RWPE2 (cell line): ENCODE measurements around the gene UBASH3A.

Source experiments
- ATAC-seq: fragments of 200-7000 bp; cut with Tn5 transposase; 3 replicates; pipeline ENCODE4 v1.9.1; 2021; ENCODE audit warnings: low read depth
- DNase-seq: peaks from one replicate; pipeline ENCODE4 v3.0.0-alpha.2; 2020; ENCODE audit warnings: low spot score
- H3K27ac ChIP-seq: fragments of 450-650 bp; 2 replicates; pipeline ENCODE4 v1.5.1; 2017; ENCODE audit warnings: mild to moderate bottlenecking; ENCODE audit not compliant: poor library complexity, severe bottlenecking
- H3K27me3 ChIP-seq: fragments of 250-450 bp; sonication (Bioruptor Pico); 2 replicates; pipeline ENCODE4 v1.5.1; 2021; ENCODE audit warnings: mild to moderate bottlenecking, moderate library complexity; ENCODE audit not compliant: insufficient read depth, poor library complexity, severe bottlenecking
- H3K36me3 ChIP-seq: fragments of 250-450 bp; sonication (Bioruptor Pico); 2 replicates; pipeline ENCODE4 v1.5.1; 2020; ENCODE audit warnings: low read depth, mild to moderate bottlenecking, moderate library complexity
- H3K4me1 ChIP-seq: fragments of 250-450 bp; sonication (Bioruptor Pico); 2 replicates; pipeline ENCODE4 v1.5.1; 2021; ENCODE audit warnings: mild to moderate bottlenecking, moderate library complexity; ENCODE audit not compliant: insufficient read depth, poor library complexity, severe bottlenecking
- H3K4me3 ChIP-seq: fragments of 250-450 bp; sonication (Bioruptor Pico); 2 replicates; pipeline ENCODE4 v1.5.1; 2021; ENCODE audit warnings: mild to moderate bottlenecking, moderate library complexity; ENCODE audit not compliant: severe bottlenecking
- H3K9me3 ChIP-seq: fragments of 250-450 bp; sonication (Bioruptor Pico); 2 replicates; pipeline ENCODE4 v1.5.1; 2021; ENCODE audit warnings: mild to moderate bottlenecking, moderate library complexity; ENCODE audit not compliant: severe bottlenecking
- TF ChIP-seq, protein P1 (sequence below): fragments of 450-650 bp; IDR thresholded peaks from one replicate; pipeline ENCODE4 v1.5.1; 2017; ENCODE audit warnings: mild to moderate bottlenecking, moderate library complexity; ENCODE audit not compliant: poor library complexity, severe bottlenecking

UBASH3A gene

GRCh38 chr21:42414553-42414927 lies 10.8 kb downstream of the UBASH3A start:
- Histone ChIP-seq H3K27me3 (peaks cover under 1% of the 10 kb centered on the region), H3K36me3 (no peaks in the 10 kb centered on the region), H3K27ac (no peak overlapping the region), H3K4me1 (peaks cover 8% of the 10 kb centered on the region), H3K4me3 (no peak overlapping the region), H3K9me3 (no peaks in the 10 kb centered on the region)
- TF ChIP-seq, protein P1, sequence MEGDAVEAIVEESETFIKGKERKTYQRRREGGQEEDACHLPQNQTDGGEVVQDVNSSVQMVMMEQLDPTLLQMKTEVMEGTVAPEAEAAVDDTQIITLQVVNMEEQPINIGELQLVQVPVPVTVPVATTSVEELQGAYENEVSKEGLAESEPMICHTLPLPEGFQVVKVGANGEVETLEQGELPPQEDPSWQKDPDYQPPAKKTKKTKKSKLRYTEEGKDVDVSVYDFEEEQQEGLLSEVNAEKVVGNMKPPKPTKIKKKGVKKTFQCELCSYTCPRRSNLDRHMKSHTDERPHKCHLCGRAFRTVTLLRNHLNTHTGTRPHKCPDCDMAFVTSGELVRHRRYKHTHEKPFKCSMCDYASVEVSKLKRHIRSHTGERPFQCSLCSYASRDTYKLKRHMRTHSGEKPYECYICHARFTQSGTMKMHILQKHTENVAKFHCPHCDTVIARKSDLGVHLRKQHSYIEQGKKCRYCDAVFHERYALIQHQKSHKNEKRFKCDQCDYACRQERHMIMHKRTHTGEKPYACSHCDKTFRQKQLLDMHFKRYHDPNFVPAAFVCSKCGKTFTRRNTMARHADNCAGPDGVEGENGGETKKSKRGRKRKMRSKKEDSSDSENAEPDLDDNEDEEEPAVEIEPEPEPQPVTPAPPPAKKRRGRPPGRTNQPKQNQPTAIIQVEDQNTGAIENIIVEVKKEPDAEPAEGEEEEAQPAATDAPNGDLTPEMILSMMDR = no peak
- ATAC-seq = no peak
- DNase-seq = no peak

DNA sequence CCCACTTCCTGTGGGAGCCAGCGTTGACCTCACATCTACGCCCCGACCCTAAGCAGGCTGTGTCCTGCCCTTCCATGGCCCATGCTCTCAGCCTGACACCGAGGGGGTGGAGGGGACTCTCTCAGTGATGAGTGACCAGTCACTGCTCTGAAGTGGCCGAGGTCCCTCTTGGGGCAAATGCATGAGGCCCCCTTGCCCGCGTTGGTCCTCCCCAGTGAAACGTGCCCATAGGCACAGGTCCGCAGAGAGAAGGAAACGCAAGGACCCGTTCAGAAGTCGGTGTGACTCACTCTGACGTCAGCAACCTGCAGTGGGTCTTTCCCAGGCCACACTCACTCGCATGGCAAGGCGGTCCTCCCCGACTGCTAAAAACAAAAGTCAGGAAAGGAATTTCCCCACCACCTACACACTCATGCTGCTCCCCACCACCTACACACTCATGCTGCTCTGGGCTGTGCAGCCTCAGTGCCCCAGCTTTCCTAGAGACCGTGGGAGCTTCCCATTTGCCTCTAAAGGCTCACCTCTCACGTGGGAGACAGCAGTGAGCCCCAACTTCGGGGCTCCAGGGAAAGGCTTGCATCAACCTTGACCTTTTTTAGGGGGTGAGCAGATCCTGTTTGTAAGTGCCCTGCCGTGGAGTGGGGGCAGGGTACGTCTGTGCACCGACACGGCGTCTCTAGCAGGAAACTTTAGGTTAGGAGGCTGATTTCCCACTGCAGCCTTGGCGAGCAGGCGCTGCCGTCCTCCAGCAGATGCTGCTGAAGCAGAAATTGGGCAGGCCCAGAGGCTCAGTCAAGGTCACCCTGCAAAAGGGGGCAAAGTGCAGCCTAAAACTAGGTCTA lies 11.4 kb downstream of the UBASH3A start:
- peak; percentile 87 for ATAC-seq
- no peak overlapping the region for H3K27ac ChIP-seq
- H3K4me3 ChIP-seq = no peak overlapping the region
- no peaks in the 10 kb centered on the region for H3K9me3 ChIP-seq
- no peaks in the 10 kb centered on the region for H3K36me3 ChIP-seq
- peaks cover 6% of the 10 kb centered on the region for H3K27me3 ChIP-seq
- peaks cover 8% of the 10 kb centered on the region for H3K4me1 ChIP-seq
- peak; percentile 89 for DNase-seq
- TF ChIP-seq, protein P1 = no peak

DNA sequence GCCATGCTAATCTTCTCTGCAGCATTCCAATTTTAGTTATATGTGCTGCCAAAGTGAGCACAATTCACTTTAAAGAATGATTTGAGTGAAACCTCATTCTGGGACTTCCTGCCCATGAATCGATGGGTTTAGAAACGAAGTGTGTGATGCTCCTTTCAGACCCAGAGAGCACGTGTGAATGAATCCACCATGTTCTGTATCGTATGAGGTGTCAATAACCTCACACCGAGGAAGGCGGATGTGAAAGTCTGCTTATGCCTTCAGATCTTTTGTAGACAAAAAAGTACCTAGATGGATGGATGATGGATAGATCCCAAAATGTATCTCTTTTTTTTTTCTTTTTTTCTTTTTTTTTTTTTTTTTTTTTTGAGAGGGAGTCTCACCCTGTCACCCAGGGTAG lies 13.8 kb downstream of the UBASH3A start:
- Histone ChIP-seq H3K9me3 (no peaks in the 10 kb centered on the region), H3K36me3 (no peaks in the 10 kb centered on the region), H3K27me3 (peaks cover 15% of the 10 kb centered on the region), H3K4me1 (peaks cover 8% of the 10 kb centered on the region), H3K4me3 (no peak overlapping the region), H3K27ac (no peak overlapping the region)
- DNase-seq = no peak
- TF ChIP-seq, protein P1 = no peak
- ATAC-seq = no peak

- H3K4me3 ChIP-seq = no peak overlapping the region
- no peaks in the 10 kb centered on the region for H3K9me3 ChIP-seq
- no peak overlapping the region for H3K27ac ChIP-seq
- peaks cover 8% of the 10 kb centered on the region for H3K4me1 ChIP-seq
- no peaks in the 10 kb centered on the region for H3K36me3 ChIP-seq
- DNase-seq (no peak), ATAC-seq (no peak)
- TF ChIP-seq, protein P1 = no peak
- H3K27me3 ChIP-seq = peaks cover 15% of the 10 kb centered on the region
These were observed 15.2 kb downstream of the UBASH3A start for GRCh38 chr21:42418886-42419285.

- no peak overlapping the region for H3K4me3 ChIP-seq
- peaks cover 6% of the 10 kb centered on the region for H3K4me1 ChIP-seq
- H3K36me3 ChIP-seq = no peaks in the 10 kb centered on the region
- H3K27me3 ChIP-seq = peaks cover 15% of the 10 kb centered on the region
- ATAC-seq (no peak), DNase-seq (no peak)
- H3K9me3 ChIP-seq = no peaks in the 10 kb centered on the region
- TF ChIP-seq, protein P1 = no peak
- H3K27ac ChIP-seq = no peak overlapping the region
These were observed 16.1 kb downstream of the UBASH3A start for GRCh38 chr21:42419845-42420244.
